GM10847 (cell line): ENCODE data around the gene HGFAC.

ENCODE experiments used
- POLR2A ChIP-seq: IDR thresholded peaks from 2 replicates; pipeline ENCODE4 v1.6.1; 2011; ENCODE audit not compliant: insufficient read length; ENCODE audit errors: extremely low read depth

Gene HGFAC

GRCh38 chr4:3476936-3477749, 35.4 kb downstream of the HGFAC start:
- TF ChIP-seq POLR2A, result no peak

GRCh38 chr4:3477750-3478430, 36.1 kb downstream of the HGFAC start:
- TF ChIP-seq POLR2A, result no peak

- no peak for TF ChIP-seq POLR2A
Observed at GRCh38 chr4:3478446-3479357, 36.9 kb downstream of the HGFAC start.

GRCh38 chr4:3479358-3480101, 37.8 kb downstream of the HGFAC start:
- TF ChIP-seq POLR2A, result no peak

- TF ChIP-seq POLR2A, result no peak
Observed at GRCh38 chr4:3480528-3481112, 38.9 kb downstream of the HGFAC start.

GRCh38 chr4:3481113-3481531, 39.4 kb downstream of the HGFAC start:
- no peak for TF ChIP-seq POLR2A

GRCh38 chr4:3481783-3482393, 40.1 kb downstream of the HGFAC start:
- TF ChIP-seq POLR2A, result no peak

GRCh38 chr4:3482707-3483106, 40.9 kb downstream of the HGFAC start:
- no peak for TF ChIP-seq POLR2A

GRCh38 chr4:3483471-3483921, 41.7 kb downstream of the HGFAC start:
- TF ChIP-seq POLR2A, result no peak

GRCh38 chr4:3484057-3484973, 42.5 kb downstream of the HGFAC start:
- TF ChIP-seq POLR2A, result no peak

GRCh38 chr4:3485011-3485791, 43.4 kb downstream of the HGFAC start:
- TF ChIP-seq POLR2A, result no peak

- TF ChIP-seq POLR2A, result no peak
Observed at GRCh38 chr4:3485886-3486540, 44.2 kb downstream of the HGFAC start.
